ENCODE results near the gene MESP1. TPM values are rescaled to one million over a fixed set of nuclear protein-coding genes. Genes with fewer than 3 reads are reported as not detected.

Gene MESP1
- total RNA-seq, 5 donors from 2014 or later (not counting 1 experiment from before 2014, with no cell fraction given) = 0.23 to 1.5 (median 0.38) TPM; not detected in 1

- Histone ChIP-seq H3K36me3 (ENCODE audit: control insufficient read depth in 2 of 2, extremely low read depth in 1 of 2, insufficient read depth in 1 of 2, low read length in 1 of 2) (no peaks in the 10 kb centered on the region), H3K9me3 (no peaks in the 10 kb centered on the region), H3K4me3 (ENCODE audit: control insufficient read depth in 1 of 2, extremely low read depth in 1 of 2, low read length in 1 of 2) (no peak overlapping the region), H3K4me1 (ENCODE audit: control insufficient read depth in 1 of 2, extremely low read depth in 1 of 2, insufficient read depth in 2 of 2, low read length in 2 of 2) (no peaks in the 10 kb centered on the region), H3K27me3 (replicated peaks in 1 of 2; ENCODE audit: control insufficient read depth in 2 of 2, extremely low read depth in 1 of 2, insufficient read depth in 2 of 2, low read length in 1 of 2) (peaks cover 0 to 57% of the 10 kb centered on the region in 2 experiments), H3K27ac (ENCODE audit: low read length) (no peak overlapping the region)
- Mint-ChIP-seq H3K4me3 (no peak overlapping the region), H3K9me3 (no peaks in the 10 kb centered on the region), H3K36me3 (no peaks in the 10 kb centered on the region), H3K27ac (no peak overlapping the region), H3K27me3 (peaks cover 15 to 31% of the 10 kb centered on the region in 2 donors), H3K4me1 (peaks cover 0 to 3% (median 0%) of the 10 kb centered on the region in 3 donors)
- 83% methylated on average over 8 of the region's 15 CpGs for WGBS (ENCODE audit: insufficient coverage)
- ATAC-seq (replicated peaks in 1 of 4) (no peak), DNase-seq (no peak)
- ChIA-PET CTCF (no interaction called here), POLR2A (no interaction called here)
These were observed 31.0 kb upstream of the MESP1 start for GRCh38 chr15:89781891-89782618.

- Mint-ChIP-seq H3K4me1 (peaks cover 0 to 3% (median 0%) of the 10 kb centered on the region in 3 donors), H3K9me3 (no peaks in the 10 kb centered on the region), H3K27me3 (peaks cover 16 to 35% of the 10 kb centered on the region in 2 donors), H3K27ac (no peak overlapping the region), H3K36me3 (no peaks in the 10 kb centered on the region), H3K4me3 (no peak overlapping the region)
- Histone ChIP-seq H3K27me3 (replicated peaks in 1 of 2; ENCODE audit: control insufficient read depth in 2 of 2, extremely low read depth in 1 of 2, insufficient read depth in 2 of 2, low read length in 1 of 2) (peaks cover 0 to 65% of the 10 kb centered on the region in 2 experiments), H3K4me1 (ENCODE audit: control insufficient read depth in 1 of 2, extremely low read depth in 1 of 2, insufficient read depth in 2 of 2, low read length in 2 of 2) (peaks cover 1 to 6% of the 10 kb centered on the region in 2 experiments), H3K9me3 (no peaks in the 10 kb centered on the region), H3K4me3 (ENCODE audit: control insufficient read depth in 1 of 2, extremely low read depth in 1 of 2, low read length in 1 of 2) (no peak overlapping the region), H3K36me3 (ENCODE audit: control insufficient read depth in 2 of 2, extremely low read depth in 1 of 2, insufficient read depth in 1 of 2, low read length in 1 of 2) (no peaks in the 10 kb centered on the region), H3K27ac (ENCODE audit: low read length) (no peak overlapping the region)
- ATAC-seq (replicated peaks in 1 of 4) = no peak
- CTCF ChIA-PET = no interaction called here
- peak in 1 of 35 experiments; percentile 21 for DNase-seq
- POLR2A ChIA-PET = no interaction called here
- WGBS (ENCODE audit: insufficient coverage) = 53% methylated on average over 4 of the region's 6 CpGs
These were observed 30.0 kb upstream of the MESP1 start for GRCh38 chr15:89781055-89781454.

- Mint-ChIP-seq H3K27ac (no peak overlapping the region), H3K27me3 (peaks cover 16 to 36% of the 10 kb centered on the region in 2 donors), H3K4me3 (no peak overlapping the region), H3K36me3 (no peaks in the 10 kb centered on the region), H3K4me1 (peaks cover 0 to 3% (median 0%) of the 10 kb centered on the region in 3 donors), H3K9me3 (no peaks in the 10 kb centered on the region)
- Histone ChIP-seq H3K27ac (ENCODE audit: low read length) (no peak overlapping the region), H3K9me3 (no peaks in the 10 kb centered on the region), H3K36me3 (ENCODE audit: control insufficient read depth in 2 of 2, extremely low read depth in 1 of 2, insufficient read depth in 1 of 2, low read length in 1 of 2) (no peaks in the 10 kb centered on the region), H3K4me3 (ENCODE audit: control insufficient read depth in 1 of 2, extremely low read depth in 1 of 2, low read length in 1 of 2) (no peak overlapping the region), H3K27me3 (replicated peaks in 1 of 2; ENCODE audit: control insufficient read depth in 2 of 2, extremely low read depth in 1 of 2, insufficient read depth in 2 of 2, low read length in 1 of 2) (peaks cover 0 to 69% of the 10 kb centered on the region in 2 experiments), H3K4me1 (ENCODE audit: control insufficient read depth in 1 of 2, extremely low read depth in 1 of 2, insufficient read depth in 2 of 2, low read length in 2 of 2) (peaks cover 2 to 8% of the 10 kb centered on the region in 2 experiments)
- ChIA-PET POLR2A (no interaction called here), CTCF (no interaction called here)
- 72% methylated on average over 6 of the region's 6 CpGs for WGBS (ENCODE audit: insufficient coverage)
- no peak for DNase-seq
- no peak for ATAC-seq (replicated peaks in 1 of 4)
These were observed 29.6 kb upstream of the MESP1 start for GRCh38 chr15:89780601-89781000.

- POLR2A ChIA-PET = no interaction called here
- Histone ChIP-seq H3K9me3 (no peaks in the 10 kb centered on the region), H3K36me3 (ENCODE audit: control insufficient read depth in 2 of 2, extremely low read depth in 1 of 2, insufficient read depth in 1 of 2, low read length in 1 of 2) (no peaks in the 10 kb centered on the region), H3K27ac (ENCODE audit: low read length) (no peak overlapping the region), H3K4me1 (ENCODE audit: control insufficient read depth in 1 of 2, extremely low read depth in 1 of 2, insufficient read depth in 2 of 2, low read length in 2 of 2) (peaks cover 2 to 8% of the 10 kb centered on the region in 2 experiments), H3K27me3 (replicated peaks in 1 of 2; ENCODE audit: control insufficient read depth in 2 of 2, extremely low read depth in 1 of 2, insufficient read depth in 2 of 2, low read length in 1 of 2) (peaks cover 0 to 65% of the 10 kb centered on the region in 2 experiments), H3K4me3 (ENCODE audit: control insufficient read depth in 1 of 2, extremely low read depth in 1 of 2, low read length in 1 of 2) (no peak overlapping the region)
- H3K27ac Mint-ChIP-seq = no peak overlapping the region
- no peak overlapping the region for H3K4me3 Mint-ChIP-seq
- CTCF ChIA-PET = no interaction called here
- ATAC-seq (replicated peaks in 1 of 4) (no peak), DNase-seq (no peak)
- H3K36me3 Mint-ChIP-seq = no peaks in the 10 kb centered on the region
- H3K4me1 Mint-ChIP-seq = peaks cover 0 to 3% (median 0%) of the 10 kb centered on the region in 3 donors
- peaks cover 16 to 40% of the 10 kb centered on the region in 2 donors for H3K27me3 Mint-ChIP-seq
- H3K9me3 Mint-ChIP-seq = no peaks in the 10 kb centered on the region
- 79% methylated on average over 3 of the region's 4 CpGs for WGBS (ENCODE audit: insufficient coverage)
These were observed 27.8 kb upstream of the MESP1 start for GRCh38 chr15:89778861-89779260.

- no peak overlapping the region for H3K4me3 ChIP-seq (ENCODE audit: control insufficient read depth in 1 of 2, extremely low read depth in 1 of 2, low read length in 1 of 2)
- no peak overlapping the region for H3K27ac ChIP-seq (ENCODE audit: low read length)
- 90% methylated on average over 3 of the region's 10 CpGs for WGBS (ENCODE audit: insufficient coverage)
- peaks cover 0 to 3% (median 0%) of the 10 kb centered on the region in 3 donors for H3K4me1 Mint-ChIP-seq
- H3K27me3 Mint-ChIP-seq = peaks cover 16 to 38% of the 10 kb centered on the region in 2 donors
- no peak overlapping the region for H3K27ac Mint-ChIP-seq
- peak overlapping the region in 1 of 3 donors; percentile 55 for H3K4me3 Mint-ChIP-seq
- no peaks in the 10 kb centered on the region for H3K9me3 ChIP-seq
- CTCF ChIA-PET = no interaction called here
- peaks cover 2 to 8% of the 10 kb centered on the region in 2 experiments for H3K4me1 ChIP-seq (ENCODE audit: control insufficient read depth in 1 of 2, extremely low read depth in 1 of 2, insufficient read depth in 2 of 2, low read length in 2 of 2)
- no peak for DNase-seq
- no peaks in the 10 kb centered on the region for H3K36me3 Mint-ChIP-seq
- peaks cover 0 to 60% of the 10 kb centered on the region in 2 experiments for H3K27me3 ChIP-seq (replicated peaks in 1 of 2; ENCODE audit: control insufficient read depth in 2 of 2, extremely low read depth in 1 of 2, insufficient read depth in 2 of 2, low read length in 1 of 2)
- H3K9me3 Mint-ChIP-seq = no peaks in the 10 kb centered on the region
- H3K36me3 ChIP-seq (ENCODE audit: control insufficient read depth in 2 of 2, extremely low read depth in 1 of 2, insufficient read depth in 1 of 2, low read length in 1 of 2) = no peaks in the 10 kb centered on the region
- POLR2A ChIA-PET = no interaction called here
- no peak for ATAC-seq (replicated peaks in 1 of 4)
These were observed 26.8 kb upstream of the MESP1 start for GRCh38 chr15:89777782-89778380.

- Mint-ChIP-seq H3K9me3 (no peaks in the 10 kb centered on the region), H3K36me3 (no peaks in the 10 kb centered on the region), H3K27ac (no peak overlapping the region), H3K27me3 (peaks cover 16 to 38% of the 10 kb centered on the region in 2 donors), H3K4me3 (peak overlapping the region in 2 of 3 donors; percentile 29 to 55), H3K4me1 (peaks cover 0 to 3% (median 0%) of the 10 kb centered on the region in 3 donors)
- Histone ChIP-seq H3K36me3 (ENCODE audit: control insufficient read depth in 2 of 2, extremely low read depth in 1 of 2, insufficient read depth in 1 of 2, low read length in 1 of 2) (no peaks in the 10 kb centered on the region), H3K27ac (ENCODE audit: low read length) (no peak overlapping the region), H3K27me3 (replicated peaks in 1 of 2; ENCODE audit: control insufficient read depth in 2 of 2, extremely low read depth in 1 of 2, insufficient read depth in 2 of 2, low read length in 1 of 2) (peaks cover 0 to 60% of the 10 kb centered on the region in 2 experiments), H3K9me3 (no peaks in the 10 kb centered on the region), H3K4me3 (ENCODE audit: control insufficient read depth in 1 of 2, extremely low read depth in 1 of 2, low read length in 1 of 2) (no peak overlapping the region), H3K4me1 (ENCODE audit: control insufficient read depth in 1 of 2, extremely low read depth in 1 of 2, insufficient read depth in 2 of 2, low read length in 2 of 2) (peaks cover 2 to 8% of the 10 kb centered on the region in 2 experiments)
- WGBS (ENCODE audit: insufficient coverage) = 74% methylated on average over 12 of the region's 25 CpGs
- ATAC-seq (replicated peaks in 1 of 4) (no peak), DNase-seq (no peak)
- ChIA-PET POLR2A (no interaction called here), CTCF (no interaction called here)
These were observed 26.2 kb upstream of the MESP1 start for GRCh38 chr15:89777073-89777751.

All from T-cell (primary cell).